Endodermal cell (in vitro differentiated cells): ENCODE results near the gene SYNRG. TPM values are rescaled to one million over a fixed set of nuclear protein-coding genes. Genes with fewer than 3 reads are reported as not detected.

Source experiments
- DNase-seq: peaks from one replicate; pipeline ENCODE4 v3.0.0-alpha.2; 2017
- H3K27ac ChIP-seq: 2 replicates; pipeline ENCODE4 v1.5.1; 2013; ENCODE audit warnings: mild to moderate bottlenecking, low read depth, low read length, moderate library complexity
- H3K27me3 ChIP-seq: 2 replicates; pipeline ENCODE4 v1.6.1; 2013; ENCODE audit warnings: mild to moderate bottlenecking, low read length, moderate library complexity; ENCODE audit not compliant: insufficient read depth, control insufficient read depth, poor library complexity, severe bottlenecking
- H3K36me3 ChIP-seq: 2 replicates; pipeline ENCODE4 v1.7.0; 2013; ENCODE audit warnings: mild to moderate bottlenecking, low read length, moderate library complexity; ENCODE audit not compliant: control insufficient read depth, insufficient read depth
- H3K4me1 ChIP-seq: one replicate; pipeline ENCODE4 v1.7.0; 2013; ENCODE audit warnings: low read length; ENCODE audit not compliant: control insufficient read depth, insufficient read depth
- H3K4me3 ChIP-seq: 2 replicates; pipeline ENCODE4 v1.5.1; 2013; ENCODE audit warnings: mild to moderate bottlenecking, low read length, moderate library complexity
- H3K9ac ChIP-seq: 2 replicates; pipeline ENCODE4 v1.6.1; 2013; ENCODE audit warnings: mild to moderate bottlenecking, low read length, moderate library complexity; ENCODE audit not compliant: poor library complexity, severe bottlenecking; ENCODE audit errors: extremely low read depth
- H3K9me3 ChIP-seq: 2 replicates; pipeline ENCODE4 v1.6.1; 2013; ENCODE audit warnings: mild to moderate bottlenecking, low read length, moderate library complexity; ENCODE audit not compliant: control insufficient read depth
- H3K27ac Mint-ChIP-seq: 2 replicates; pipeline ENCODE4 v1.8.0; 2020; ENCODE audit warnings: mixed read lengths
- H3K27me3 Mint-ChIP-seq: 2 replicates; pipeline ENCODE4 v1.8.0; 2021; ENCODE audit warnings: mild to moderate bottlenecking, mixed read lengths; ENCODE audit not compliant: insufficient read depth
- H3K36me3 Mint-ChIP-seq: 2 replicates; pipeline ENCODE4 v1.8.0; 2020; ENCODE audit warnings: low read depth, mixed read lengths
- H3K4me1 Mint-ChIP-seq: 2 replicates; pipeline ENCODE4 v1.8.0; 2020; ENCODE audit warnings: mixed read lengths
- H3K4me3 Mint-ChIP-seq: 2 replicates; pipeline ENCODE4 v1.8.0; 2020; ENCODE audit warnings: mild to moderate bottlenecking, moderate library complexity, mixed read lengths
- H3K9me3 Mint-ChIP-seq: 2 replicates; pipeline ENCODE4 v1.8.0; 2020; ENCODE audit warnings: mild to moderate bottlenecking, mixed read lengths
- CTCF ChIP-seq: fragments of 200-600 bp; sonication (generic); conservative IDR thresholded peaks from 2 replicates; pipeline ENCODE4 v1.5.0; 2021; ENCODE audit warnings: antibody characterized with exemption, mild to moderate bottlenecking
- WGBS, 2 experiments: methylation state at CpG; one replicate each; pipeline versions ENCODE4 v1.1.5 to v1.1.7; 2013; ENCODE audit warnings: missing lambda C conversion rate in 2 of 2, mixed read lengths in 1 of 2; ENCODE audit not compliant: insufficient coverage in 1 of 2, insufficient read length in 1 of 2; 5-methylcytosine and 5-hydroxymethylcytosine counted together
- long read RNA-seq, 4 experiments: library from polyadenylated mRNA in 2 of 4; library from RNA in 1 of 4; library from capped mRNA in 1 of 4; stranded (forward) in 3 of 4; unstranded in 1 of 4; transcript quantifications; one replicate each; pipeline ENCODE4 v2.0.0, GENCODE V29; 2020 to 2021; ENCODE audit warnings: inconsistent platforms in 1 of 4
- polyA plus RNA-seq, 2 experiments: library from polyadenylated mRNA; stranded (reverse); fragments of 50-300 nt; gene quantifications; one replicate each; pipeline ENCODE4 v1.2.3, GENCODE V29; 2013
- total RNA-seq, 2 donors: library from RNA; stranded (reverse); fragmentation: NEBNext Ultra II Directional in 1 of 2; extraction: Animal tissue kit (Norgen Biotek cat#: 25700) in 1 of 2; gene quantifications; 2 replicates in 1 of 2; 3 replicates in 1 of 2; pipeline ENCODE4 v1.2.1, GENCODE V29; 2021

The SYNRG gene
- total RNA-seq = 10 to 100 TPM; 47.2 to 52.4 TPM
- polyA plus RNA-seq (2013, experiment 1 of 2) = 35.8 TPM
- polyA plus RNA-seq (2013, experiment 2 of 2) = 35.0 TPM
- long read RNA-seq, experiment 1, partial matches to known transcripts = 2 of 9 reads
- long read RNA-seq, experiment 1, other reads (novel, unspliced or antisense) = 7 of 9 reads
- long read RNA-seq, experiment 2, full-length matches to known transcripts = 7 of 61 reads
- long read RNA-seq, experiment 2, partial matches to known transcripts = 9 of 61 reads
- long read RNA-seq, experiment 2, other reads (novel, unspliced or antisense) = 45 of 61 reads
- long read RNA-seq, experiment 3, full-length matches to known transcripts = 10 of 61 reads
- long read RNA-seq, experiment 3, partial matches to known transcripts = 16 of 61 reads
- long read RNA-seq, experiment 3, other reads (novel, unspliced or antisense) = 35 of 61 reads
- long read RNA-seq, experiment 4, partial matches to known transcripts = 1 of 2 reads
- long read RNA-seq, experiment 4, other reads (novel, unspliced or antisense) = 1 of 2 reads

- Histone ChIP-seq H3K4me3 (peak within 1 kb of the TSS; percentile 97), H3K9ac (peak within 1 kb of the TSS; percentile 65), H3K9me3 (peaks cover 4% of the 10 kb centered on the region), H3K27me3 (no peaks in the 10 kb centered on the region), H3K27ac (peak within 1 kb of the TSS; percentile 95), H3K36me3 (peaks cover 45% of the 10 kb centered on the region), H3K4me1 (no peaks in the 10 kb centered on the region)
- Mint-ChIP-seq H3K9me3 (peaks cover 2% of the 10 kb centered on the region), H3K27me3 (no peaks in the 10 kb centered on the region), H3K4me1 (no peaks in the 10 kb centered on the region), H3K27ac (peak within 1 kb of the TSS; percentile 98), H3K36me3 (peaks cover 28% of the 10 kb centered on the region), H3K4me3 (peak within 1 kb of the TSS; percentile 85)
- peak; percentile 100 for DNase-seq
- WGBS, 2 experiments = 4 to 7% methylated on average over 20 to 60 of the region's 60 CpGs
- peak; percentile 66 for TF ChIP-seq CTCF
Observed at GRCh38 chr17:37609170-37610040, at the start of gene SYNRG. SYNRG (minus strand) TSS chr17:37609418; CDS start chr17:37609355, 63 bp downstream.

- Histone ChIP-seq H3K36me3 (no peaks in the 10 kb centered on the region), H3K4me1 (no peaks in the 10 kb centered on the region), H3K27ac (no peak overlapping the region), H3K9ac (no peak overlapping the region), H3K27me3 (no peaks in the 10 kb centered on the region), H3K4me3 (no peak overlapping the region), H3K9me3 (no peaks in the 10 kb centered on the region)
- WGBS, 2 experiments = 83 to 93% methylated on average over 1 of the region's 1 CpG
- no peak for DNase-seq
- Mint-ChIP-seq H3K4me3 (no peak overlapping the region), H3K27ac (no peak overlapping the region), H3K27me3 (no peaks in the 10 kb centered on the region), H3K36me3 (no peaks in the 10 kb centered on the region), H3K4me1 (peaks cover 2% of the 10 kb centered on the region), H3K9me3 (no peaks in the 10 kb centered on the region)
- TF ChIP-seq CTCF = no peak
Observed at GRCh38 chr17:37657202-37657601, 48.0 kb upstream of the SYNRG start.

GRCh38 chr17:37651849-37652248, 42.6 kb upstream of the SYNRG start:
- no peak overlapping the region for H3K27ac Mint-ChIP-seq
- H3K27me3 Mint-ChIP-seq = peaks cover 20% of the 10 kb centered on the region
- H3K36me3 Mint-ChIP-seq = no peaks in the 10 kb centered on the region
- Histone ChIP-seq H3K27ac (no peak overlapping the region), H3K36me3 (no peaks in the 10 kb centered on the region), H3K9me3 (no peaks in the 10 kb centered on the region), H3K27me3 (peaks cover 22% of the 10 kb centered on the region), H3K4me3 (no peak overlapping the region), H3K4me1 (no peaks in the 10 kb centered on the region), H3K9ac (no peak overlapping the region)
- no peak for DNase-seq
- H3K9me3 Mint-ChIP-seq = no peaks in the 10 kb centered on the region
- no peak overlapping the region for H3K4me3 Mint-ChIP-seq
- WGBS, 2 experiments = 79 to 87% methylated on average over 2 of the region's 2 CpGs
- TF ChIP-seq CTCF = no peak
- peaks cover 2% of the 10 kb centered on the region for H3K4me1 Mint-ChIP-seq
